ENCODE results near the gene AGBL4. TPM values are rescaled to one million over a fixed set of nuclear protein-coding genes. Genes with fewer than 3 reads are reported as not detected.

The AGBL4 gene
- total and polyA plus RNA-seq, 11 donors, result 0.40 to 1.4 (median 0.54) TPM; not detected in 3

DNA sequence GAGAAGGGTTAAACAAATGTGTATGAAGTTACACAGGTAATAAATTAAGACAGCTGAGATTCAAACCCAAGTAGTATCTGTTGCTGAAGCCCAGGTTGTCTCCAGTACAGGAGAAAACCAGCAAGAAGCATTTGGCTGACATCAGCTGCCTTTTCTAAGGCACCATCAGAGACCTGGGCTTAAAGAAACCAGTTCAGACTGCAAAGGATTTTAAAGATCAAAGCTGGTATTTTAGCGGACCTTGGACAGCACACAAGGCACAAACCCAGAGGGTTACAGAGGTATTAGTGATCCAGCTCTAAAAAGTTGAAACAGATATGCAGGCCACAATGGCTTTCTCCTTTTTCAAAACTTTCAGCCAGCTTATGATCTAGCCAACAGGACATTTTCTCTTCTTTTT, 1270.5 kb downstream of the AGBL4 start:
- no peak for DNase-seq
- H3K27ac ChIP-seq, result no peak overlapping the region
- H3K4me1 ChIP-seq, result peaks cover 0 to 6% (median 0%) of the 10 kb centered on the region in 12 donors
- H3K36me3 ChIP-seq, result peaks cover 0 to 67% (median 23%) of the 10 kb centered on the region in 9 donors
- H3K4me3 ChIP-seq, result no peak overlapping the region
- H3K27me3 ChIP-seq, result no peaks in the 10 kb centered on the region
- TF ChIP-seq, protein P1, sequence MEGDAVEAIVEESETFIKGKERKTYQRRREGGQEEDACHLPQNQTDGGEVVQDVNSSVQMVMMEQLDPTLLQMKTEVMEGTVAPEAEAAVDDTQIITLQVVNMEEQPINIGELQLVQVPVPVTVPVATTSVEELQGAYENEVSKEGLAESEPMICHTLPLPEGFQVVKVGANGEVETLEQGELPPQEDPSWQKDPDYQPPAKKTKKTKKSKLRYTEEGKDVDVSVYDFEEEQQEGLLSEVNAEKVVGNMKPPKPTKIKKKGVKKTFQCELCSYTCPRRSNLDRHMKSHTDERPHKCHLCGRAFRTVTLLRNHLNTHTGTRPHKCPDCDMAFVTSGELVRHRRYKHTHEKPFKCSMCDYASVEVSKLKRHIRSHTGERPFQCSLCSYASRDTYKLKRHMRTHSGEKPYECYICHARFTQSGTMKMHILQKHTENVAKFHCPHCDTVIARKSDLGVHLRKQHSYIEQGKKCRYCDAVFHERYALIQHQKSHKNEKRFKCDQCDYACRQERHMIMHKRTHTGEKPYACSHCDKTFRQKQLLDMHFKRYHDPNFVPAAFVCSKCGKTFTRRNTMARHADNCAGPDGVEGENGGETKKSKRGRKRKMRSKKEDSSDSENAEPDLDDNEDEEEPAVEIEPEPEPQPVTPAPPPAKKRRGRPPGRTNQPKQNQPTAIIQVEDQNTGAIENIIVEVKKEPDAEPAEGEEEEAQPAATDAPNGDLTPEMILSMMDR (IDR thresholded peaks at IDR 0.05), result no peak
- no peak for TF ChIP-seq POLR2A (IDR thresholded peaks at IDR 0.05)
- intact Hi-C loops (cut with DNase I), result no loop called here
- 75 to 92% (median 79%) methylated on average over 1 of the region's 1 CpG for WGBS, 4 donors
- H3K9me3 ChIP-seq, result no peaks in the 10 kb centered on the region
- no peak for ATAC-seq

DNA sequence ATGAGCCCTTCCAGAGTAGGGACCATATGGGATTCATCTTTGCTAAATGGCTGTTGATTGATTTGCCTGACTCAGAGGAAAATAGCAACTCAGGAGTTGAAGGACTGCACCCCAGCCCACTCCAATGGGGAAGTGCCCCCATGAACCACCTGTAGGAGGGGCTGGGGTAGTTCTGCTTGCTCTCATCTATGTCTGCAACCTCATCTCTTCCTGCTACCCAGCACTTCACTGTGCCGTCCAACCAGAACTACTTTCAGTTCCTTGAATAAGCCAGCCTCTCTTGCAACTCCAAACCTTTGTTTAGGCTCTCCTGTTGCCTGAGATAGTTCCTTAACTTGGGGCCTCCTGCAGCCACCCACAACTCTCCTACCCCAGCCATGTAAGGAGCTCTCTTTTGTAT, 1273.6 kb downstream of the AGBL4 start:
- WGBS, 4 donors, result 84 to 100% (median 97%) methylated on average over 1 of the region's 1 CpG
- Histone ChIP-seq H3K27ac (no peak overlapping the region), H3K36me3 (peaks cover 0 to 51% (median 16%) of the 10 kb centered on the region in 9 donors)

DNA sequence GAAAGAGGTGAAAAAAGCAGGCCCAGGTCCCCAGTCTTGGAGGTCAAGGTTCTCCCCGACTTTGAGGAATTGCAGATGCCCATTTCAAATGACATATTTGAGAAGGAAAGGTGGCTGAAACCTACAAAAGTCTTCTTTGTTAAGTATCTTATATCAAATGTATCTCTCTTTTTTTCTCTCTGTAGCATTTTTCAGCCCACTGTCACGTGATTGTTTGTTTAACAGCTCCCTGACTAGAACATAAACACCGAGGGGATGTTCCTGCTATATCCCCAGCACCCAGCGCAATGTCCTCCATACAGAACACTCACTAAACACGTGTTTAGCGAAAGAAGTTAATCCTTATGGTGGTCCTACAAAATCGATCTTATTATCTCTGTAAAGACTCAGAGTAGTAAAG, 1274.7 kb downstream of the AGBL4 start:
- DNase-seq, result no peak
- ATAC-seq, result no peak
- 85 to 91% (median 89%) methylated on average over 7 of the region's 7 CpGs for WGBS, 4 donors
- TF ChIP-seq POLR2A (IDR thresholded peaks at IDR 0.05), result no peak
- TF ChIP-seq, protein P1 (IDR thresholded peaks at IDR 0.05), result no peak
- H3K4me3 ChIP-seq, result no peak overlapping the region
- intact Hi-C loops (cut with DNase I), result no loop called here
- H3K36me3 ChIP-seq, result peaks cover 0 to 50% (median 15%) of the 10 kb centered on the region in 9 donors
- H3K27me3 ChIP-seq, result no peaks in the 10 kb centered on the region
- H3K9me3 ChIP-seq, result no peaks in the 10 kb centered on the region
- peaks cover 0 to 6% (median 0%) of the 10 kb centered on the region in 12 donors for H3K4me1 ChIP-seq
- no peak overlapping the region for H3K27ac ChIP-seq

More for the DNA sequence above, 1273.6 kb downstream of the AGBL4 start:
- Histone ChIP-seq H3K4me3 (no peak overlapping the region), H3K9me3 (no peaks in the 10 kb centered on the region), H3K27me3 (no peaks in the 10 kb centered on the region), H3K4me1 (peaks cover 0 to 6% (median 0%) of the 10 kb centered on the region in 12 donors)
- TF ChIP-seq, protein P1 (IDR thresholded peaks at IDR 0.05), result no peak
- TF ChIP-seq POLR2A (IDR thresholded peaks at IDR 0.05), result no peak
- intact Hi-C loops (cut with DNase I), result no loop called here
- ATAC-seq, result no peak
- DNase-seq, result no peak

DNA sequence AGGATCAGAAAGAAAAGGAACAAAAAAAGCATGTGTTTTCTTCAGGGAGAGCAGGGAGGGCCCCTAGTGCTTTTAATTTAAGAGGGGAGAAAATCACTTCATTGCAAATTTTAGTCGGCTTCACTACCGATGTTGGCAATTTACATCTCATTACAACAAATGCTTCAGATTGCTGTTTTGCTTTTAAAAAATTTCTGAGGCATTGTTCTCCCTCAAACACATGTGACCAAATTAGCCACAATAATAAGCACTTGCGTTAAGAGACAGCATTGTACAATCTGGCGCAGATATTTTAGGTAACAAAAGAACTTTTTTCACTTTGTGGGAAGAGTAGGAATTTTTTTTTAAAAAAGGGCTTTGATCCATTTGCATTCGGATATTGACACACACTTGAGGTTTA, 1276.8 kb downstream of the AGBL4 start:
- intact Hi-C loops (cut with DNase I), result no loop called here
- DNase-seq (no peak), ATAC-seq (no peak)
- Histone ChIP-seq H3K27ac (no peak overlapping the region), H3K4me1 (no peaks in the 10 kb centered on the region), H3K27me3 (no peaks in the 10 kb centered on the region), H3K9me3 (no peaks in the 10 kb centered on the region), H3K36me3 (peaks cover 0 to 57% (median 19%) of the 10 kb centered on the region in 9 donors), H3K4me3 (no peak overlapping the region)
- TF ChIP-seq POLR2A (IDR thresholded peaks at IDR 0.05), result no peak
- TF ChIP-seq, protein P1 (IDR thresholded peaks at IDR 0.05), result no peak
- WGBS, 4 donors, result 84 to 95% (median 93%) methylated on average over 5 of the region's 5 CpGs

Measured in heart left ventricle (tissue), 16 donors.